BE2C (cell line): ENCODE data around the gene MUS81.
"Not testable (repeated sequence)": the region's sequence is repeated elsewhere in the genome, so short reads cannot be mapped to it uniquely, and the experiment has no call there.

Source experiments
- DNase-seq: peaks from one replicate; pipeline ENCODE4 v3.0.0-alpha.2; 2020
- H3K27me3 ChIP-seq: fragments of 250-450 bp; sonication (Bioruptor Pico); 2 replicates; pipeline ENCODE4 v1.5.1; 2020; ENCODE audit warnings: mild to moderate bottlenecking
- H3K36me3 ChIP-seq: fragments of 250-450 bp; sonication (Bioruptor Pico); 2 replicates; pipeline ENCODE4 v1.5.1; 2020; ENCODE audit warnings: mild to moderate bottlenecking
- H3K4me1 ChIP-seq: fragments of 250-450 bp; sonication (Bioruptor Pico); 2 replicates; pipeline ENCODE4 v1.5.1; 2020
- H3K4me3 ChIP-seq: 2 replicates; pipeline ENCODE4 v1.5.1; 2011; ENCODE audit warnings: low read depth, low read length
- H3K9me3 ChIP-seq: fragments of 250-450 bp; sonication (Bioruptor Pico); 2 replicates; pipeline ENCODE4 v1.5.1; 2020
- CTCF ChIP-seq: IDR thresholded peaks from 2 replicates; pipeline ENCODE4 v1.5.1; 2012; ENCODE audit warnings: mild to moderate bottlenecking, low read depth, low read length

The MUS81 gene

GRCh38 chr11:65888163-65888814, 28.1 kb downstream of the MUS81 start, which contains the start of gene FIBP:
FIBP (minus strand) TSS chr11:65888471; CDS start chr11:65888418, 53 bp downstream.
- DNase-seq: peak; percentile 99
- TF ChIP-seq CTCF: peak; percentile 68
- Histone ChIP-seq H3K4me3 (peak within 1 kb of the TSS; percentile 77), H3K9me3 (no peaks in the 10 kb centered on the region), H3K27me3 (no peaks in the 10 kb centered on the region), H3K4me1 (peaks cover 8% of the 10 kb centered on the region), H3K36me3 (peaks cover 28% of the 10 kb centered on the region)

- DNase-seq: peak; percentile 99
- Histone ChIP-seq H3K9me3 (no peaks in the 10 kb centered on the region), H3K27me3 (no peaks in the 10 kb centered on the region), H3K4me1 (peaks cover 8% of the 10 kb centered on the region), H3K4me3 (peak within 1 kb of the TSS; percentile 92), H3K36me3 (peaks cover 10% of the 10 kb centered on the region)
- TF ChIP-seq CTCF: peak; percentile 19
Observed at GRCh38 chr11:65890324-65891218, 30.3 kb downstream of the MUS81 start, which contains the start of gene CCDC85B. CCDC85B (plus strand) TSS chr11:65890673; CDS start chr11:65890784, 111 bp downstream.

GRCh38 chr11:65891219-65892136, 31.2 kb downstream of the MUS81 start:
- peak; percentile 49; the same call in 1 of the 2 replicates for TF ChIP-seq CTCF
- Histone ChIP-seq H3K4me3 (peak overlapping the region; percentile 92), H3K27me3 (no peaks in the 10 kb centered on the region), H3K4me1 (peaks cover 8% of the 10 kb centered on the region), H3K9me3 (no peaks in the 10 kb centered on the region), H3K36me3 (peaks cover 6% of the 10 kb centered on the region; the same call in 1 of the 2 replicates)
- peak; percentile 65 for DNase-seq

GRCh38 chr11:65892137-65892540, 31.9 kb downstream of the MUS81 start:
- not testable (repeated sequence) for H3K4me1 ChIP-seq

GRCh38 chr11:65892661-65893317, 32.6 kb downstream of the MUS81 start:
- no peak for TF ChIP-seq CTCF
- H3K27me3 ChIP-seq: no peaks in the 10 kb centered on the region
- no peaks in the 10 kb centered on the region for H3K36me3 ChIP-seq
- H3K9me3 ChIP-seq: no peaks in the 10 kb centered on the region
- H3K4me3 ChIP-seq: peak overlapping the region; percentile 92
- DNase-seq: no peak
- H3K4me1 ChIP-seq: peaks cover 8% of the 10 kb centered on the region

More at GRCh38 chr11:65892137-65892540, 31.9 kb downstream of the MUS81 start:
- H3K4me3 ChIP-seq: peak overlapping the region; percentile 92
- H3K27me3 ChIP-seq, DNase-seq, H3K36me3 ChIP-seq, H3K9me3 ChIP-seq: not testable (repeated sequence)
